ENCODE results near the gene ATRNL1.

The ATRNL1 gene

DNA sequence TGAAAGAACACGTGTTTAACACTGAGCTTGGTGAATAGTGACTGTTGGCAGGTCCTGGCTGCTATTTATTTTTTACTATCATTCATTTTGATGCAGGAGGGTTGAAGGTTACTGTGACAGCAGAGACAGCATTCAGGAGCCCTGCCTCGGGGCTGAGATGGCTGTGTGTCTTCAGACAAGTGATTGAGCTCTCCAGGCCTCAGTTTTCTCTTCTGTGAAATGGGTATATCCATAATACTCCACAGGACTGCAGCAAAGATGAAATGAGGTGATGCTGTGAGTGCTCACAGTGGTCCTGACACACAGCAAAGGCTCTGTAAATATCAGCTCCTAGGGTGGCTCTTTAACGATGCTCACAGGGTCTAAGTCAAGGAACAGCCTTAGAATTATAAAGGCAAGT, 884.7 kb downstream of the ATRNL1 start:
- no peaks in the 10 kb centered on the region for H3F3A ChIP-seq (ENCODE audit: control insufficient read depth, insufficient read depth)
- H3K4me3 ChIP-seq (ENCODE audit: low read length): no peak overlapping the region
- no peaks in the 10 kb centered on the region for H4K20me1 ChIP-seq (ENCODE audit: control insufficient read depth, insufficient read depth, low read depth, low read length)
- no peaks in the 10 kb centered on the region for H3K27me3 ChIP-seq (ENCODE audit: control insufficient read depth, low read length)
- H3K36me3 ChIP-seq (ENCODE audit: control insufficient read depth, low read length): no peaks in the 10 kb centered on the region
- H3K4me2 ChIP-seq (ENCODE audit: low read length): no peak overlapping the region
- H3K27ac ChIP-seq (ENCODE audit: low read depth, low read length): no peak overlapping the region
- no peaks in the 10 kb centered on the region for H3K4me1 ChIP-seq (ENCODE audit: control insufficient read depth, low read length)
- H3K9me2 ChIP-seq (replicated peaks; ENCODE audit: control insufficient read depth, low read length): no peaks in the 10 kb centered on the region
- no peaks in the 10 kb centered on the region for H3K9me3 ChIP-seq (ENCODE audit: control insufficient read depth, insufficient read depth, low read length)
- no peaks in the 10 kb centered on the region for H3K79me2 ChIP-seq (ENCODE audit: control insufficient read depth, low read length)
- TF ChIP-seq, protein P1, sequence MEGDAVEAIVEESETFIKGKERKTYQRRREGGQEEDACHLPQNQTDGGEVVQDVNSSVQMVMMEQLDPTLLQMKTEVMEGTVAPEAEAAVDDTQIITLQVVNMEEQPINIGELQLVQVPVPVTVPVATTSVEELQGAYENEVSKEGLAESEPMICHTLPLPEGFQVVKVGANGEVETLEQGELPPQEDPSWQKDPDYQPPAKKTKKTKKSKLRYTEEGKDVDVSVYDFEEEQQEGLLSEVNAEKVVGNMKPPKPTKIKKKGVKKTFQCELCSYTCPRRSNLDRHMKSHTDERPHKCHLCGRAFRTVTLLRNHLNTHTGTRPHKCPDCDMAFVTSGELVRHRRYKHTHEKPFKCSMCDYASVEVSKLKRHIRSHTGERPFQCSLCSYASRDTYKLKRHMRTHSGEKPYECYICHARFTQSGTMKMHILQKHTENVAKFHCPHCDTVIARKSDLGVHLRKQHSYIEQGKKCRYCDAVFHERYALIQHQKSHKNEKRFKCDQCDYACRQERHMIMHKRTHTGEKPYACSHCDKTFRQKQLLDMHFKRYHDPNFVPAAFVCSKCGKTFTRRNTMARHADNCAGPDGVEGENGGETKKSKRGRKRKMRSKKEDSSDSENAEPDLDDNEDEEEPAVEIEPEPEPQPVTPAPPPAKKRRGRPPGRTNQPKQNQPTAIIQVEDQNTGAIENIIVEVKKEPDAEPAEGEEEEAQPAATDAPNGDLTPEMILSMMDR (IDR thresholded peaks at IDR 0.05; ENCODE audit: low read depth, low read length, poor library complexity, severe bottlenecking): no peak
- no peak for TF ChIP-seq EZH2phosphoT487 (IDR thresholded peaks at IDR 0.05; ENCODE audit: borderline replicate concordance, low read length)

DNA sequence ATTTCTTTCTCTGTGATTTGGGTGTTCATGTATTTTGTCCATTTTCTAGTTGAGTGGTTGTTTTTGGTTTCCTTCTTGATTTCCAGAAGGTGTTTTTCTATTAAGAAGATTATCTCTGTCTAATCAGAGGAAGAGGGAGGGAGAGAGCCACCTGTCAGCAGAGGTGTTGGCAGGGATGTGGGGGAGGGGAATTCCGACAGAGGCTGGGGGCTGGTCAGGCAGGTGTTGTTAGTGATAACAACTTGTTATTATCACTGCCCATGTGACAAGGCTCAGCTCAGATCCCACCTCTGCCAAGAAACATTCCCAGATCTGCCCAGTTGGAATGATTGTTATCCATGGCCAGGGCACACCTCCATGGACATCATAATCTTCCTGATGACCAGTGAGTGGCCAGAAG, 886.4 kb downstream of the ATRNL1 start:
- no peaks in the 10 kb centered on the region for H3K9me3 ChIP-seq (ENCODE audit: control insufficient read depth, insufficient read depth, low read length)
- H3K79me2 ChIP-seq (ENCODE audit: control insufficient read depth, low read length): no peaks in the 10 kb centered on the region
- no peaks in the 10 kb centered on the region for H4K20me1 ChIP-seq (ENCODE audit: control insufficient read depth, insufficient read depth, low read depth, low read length)
- H3K27me3 ChIP-seq (ENCODE audit: control insufficient read depth, low read length): no peaks in the 10 kb centered on the region
- H3K4me3 ChIP-seq (ENCODE audit: low read length): no peak overlapping the region
- H3K4me1 ChIP-seq (ENCODE audit: control insufficient read depth, low read length): no peaks in the 10 kb centered on the region
- no peak overlapping the region for H3K27ac ChIP-seq (ENCODE audit: low read depth, low read length)
- H3K36me3 ChIP-seq (ENCODE audit: control insufficient read depth, low read length): no peaks in the 10 kb centered on the region
- H3K4me2 ChIP-seq (ENCODE audit: low read length): no peak overlapping the region
- TF ChIP-seq EZH2phosphoT487 (IDR thresholded peaks at IDR 0.05; ENCODE audit: borderline replicate concordance, low read length): no peak
- TF ChIP-seq, protein P1 (IDR thresholded peaks at IDR 0.05; ENCODE audit: low read depth, low read length, poor library complexity, severe bottlenecking): no peak
- H3K9me2 ChIP-seq (replicated peaks; ENCODE audit: control insufficient read depth, low read length): no peaks in the 10 kb centered on the region
- H3F3A ChIP-seq (ENCODE audit: control insufficient read depth, insufficient read depth): no peaks in the 10 kb centered on the region

DNA sequence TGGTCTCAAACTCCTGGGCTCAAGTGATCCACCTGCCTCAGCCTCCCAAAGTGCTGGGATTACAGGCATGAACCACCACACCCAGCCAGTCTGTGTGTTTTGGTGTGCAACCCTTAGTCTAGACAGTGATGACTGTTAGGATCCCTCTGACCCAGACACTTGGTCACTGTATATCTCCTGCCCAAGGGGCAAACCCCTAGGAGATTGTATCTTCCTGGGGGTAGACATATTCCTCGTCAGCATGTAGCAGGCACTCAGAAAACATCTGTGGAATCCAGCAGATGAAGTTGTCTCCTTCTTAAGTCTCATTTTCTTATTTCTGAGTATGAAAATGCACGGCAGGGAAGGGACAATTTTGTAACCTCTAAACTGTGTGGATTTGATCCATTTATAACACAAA, 887.3 kb downstream of the ATRNL1 start:
- no peak for TF ChIP-seq EZH2phosphoT487 (IDR thresholded peaks at IDR 0.05; ENCODE audit: borderline replicate concordance, low read length)
- TF ChIP-seq, protein P1 (IDR thresholded peaks at IDR 0.05; ENCODE audit: low read depth, low read length, poor library complexity, severe bottlenecking): no peak
- Histone ChIP-seq H3K27me3 (ENCODE audit: control insufficient read depth, low read length) (no peaks in the 10 kb centered on the region), H4K20me1 (ENCODE audit: control insufficient read depth, insufficient read depth, low read depth, low read length) (no peaks in the 10 kb centered on the region), H3K4me2 (ENCODE audit: low read length) (no peak overlapping the region), H3F3A (ENCODE audit: control insufficient read depth, insufficient read depth) (no peaks in the 10 kb centered on the region), H3K4me1 (ENCODE audit: control insufficient read depth, low read length) (no peaks in the 10 kb centered on the region), H3K9me2 (replicated peaks; ENCODE audit: control insufficient read depth, low read length) (no peaks in the 10 kb centered on the region), H3K4me3 (ENCODE audit: low read length) (no peak overlapping the region), H3K79me2 (ENCODE audit: control insufficient read depth, low read length) (no peaks in the 10 kb centered on the region), H3K36me3 (ENCODE audit: control insufficient read depth, low read length) (no peaks in the 10 kb centered on the region), H3K9me3 (ENCODE audit: control insufficient read depth, insufficient read depth, low read length) (no peaks in the 10 kb centered on the region), H3K27ac (ENCODE audit: low read depth, low read length) (no peak overlapping the region)

DNA sequence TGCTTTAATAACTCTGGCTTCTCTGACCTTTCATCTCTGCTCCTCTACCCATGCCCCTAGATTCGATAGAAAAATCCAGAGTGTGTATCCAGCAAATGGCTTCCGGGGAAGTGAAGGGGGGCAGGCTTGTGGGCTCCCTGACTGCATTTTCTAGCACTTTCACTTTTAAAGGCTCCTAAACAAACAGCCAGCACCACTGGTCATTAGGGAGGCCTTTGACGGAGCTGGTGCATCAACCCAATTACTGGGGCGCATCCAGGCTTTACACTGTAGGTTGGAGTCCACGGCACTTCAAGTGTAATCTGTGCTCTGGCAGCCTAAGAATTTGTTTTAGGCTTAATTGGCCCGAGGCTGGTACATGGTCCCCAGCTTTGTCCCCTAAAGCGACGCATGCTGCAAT, 887.9 kb downstream of the ATRNL1 start:
- Histone ChIP-seq H3K79me2 (ENCODE audit: control insufficient read depth, low read length) (no peaks in the 10 kb centered on the region), H3K4me1 (ENCODE audit: control insufficient read depth, low read length) (no peaks in the 10 kb centered on the region), H3K27ac (ENCODE audit: low read depth, low read length) (no peak overlapping the region), H3K4me3 (ENCODE audit: low read length) (no peak overlapping the region), H3K4me2 (ENCODE audit: low read length) (no peak overlapping the region), H3K27me3 (ENCODE audit: control insufficient read depth, low read length) (no peaks in the 10 kb centered on the region), H3F3A (ENCODE audit: control insufficient read depth, insufficient read depth) (no peaks in the 10 kb centered on the region), H3K9me2 (replicated peaks; ENCODE audit: control insufficient read depth, low read length) (no peaks in the 10 kb centered on the region), H3K9me3 (ENCODE audit: control insufficient read depth, insufficient read depth, low read length) (no peaks in the 10 kb centered on the region), H3K36me3 (ENCODE audit: control insufficient read depth, low read length) (no peaks in the 10 kb centered on the region), H4K20me1 (ENCODE audit: control insufficient read depth, insufficient read depth, low read depth, low read length) (no peaks in the 10 kb centered on the region)
- no peak for TF ChIP-seq EZH2phosphoT487 (IDR thresholded peaks at IDR 0.05; ENCODE audit: borderline replicate concordance, low read length)
- TF ChIP-seq, protein P1 (IDR thresholded peaks at IDR 0.05; ENCODE audit: low read depth, low read length, poor library complexity, severe bottlenecking): no peak

Measured in DOHH2 (cell line).